GM21423 (cell line): ENCODE results near the gene DBNL.
"Not testable (repeated sequence)": the region's sequence is repeated elsewhere in the genome, so short reads cannot be mapped to it uniquely, and the experiment has no call there.

Experiments
- ATAC-seq: cut with Tn5 transposase; IDR thresholded peaks from one replicate; pipeline ENCODE4 v1.9.1; 2021; ENCODE audit warnings: mild to moderate bottlenecking, moderate library complexity; ENCODE audit not compliant: unreplicated experiment

Gene DBNL

DNA sequence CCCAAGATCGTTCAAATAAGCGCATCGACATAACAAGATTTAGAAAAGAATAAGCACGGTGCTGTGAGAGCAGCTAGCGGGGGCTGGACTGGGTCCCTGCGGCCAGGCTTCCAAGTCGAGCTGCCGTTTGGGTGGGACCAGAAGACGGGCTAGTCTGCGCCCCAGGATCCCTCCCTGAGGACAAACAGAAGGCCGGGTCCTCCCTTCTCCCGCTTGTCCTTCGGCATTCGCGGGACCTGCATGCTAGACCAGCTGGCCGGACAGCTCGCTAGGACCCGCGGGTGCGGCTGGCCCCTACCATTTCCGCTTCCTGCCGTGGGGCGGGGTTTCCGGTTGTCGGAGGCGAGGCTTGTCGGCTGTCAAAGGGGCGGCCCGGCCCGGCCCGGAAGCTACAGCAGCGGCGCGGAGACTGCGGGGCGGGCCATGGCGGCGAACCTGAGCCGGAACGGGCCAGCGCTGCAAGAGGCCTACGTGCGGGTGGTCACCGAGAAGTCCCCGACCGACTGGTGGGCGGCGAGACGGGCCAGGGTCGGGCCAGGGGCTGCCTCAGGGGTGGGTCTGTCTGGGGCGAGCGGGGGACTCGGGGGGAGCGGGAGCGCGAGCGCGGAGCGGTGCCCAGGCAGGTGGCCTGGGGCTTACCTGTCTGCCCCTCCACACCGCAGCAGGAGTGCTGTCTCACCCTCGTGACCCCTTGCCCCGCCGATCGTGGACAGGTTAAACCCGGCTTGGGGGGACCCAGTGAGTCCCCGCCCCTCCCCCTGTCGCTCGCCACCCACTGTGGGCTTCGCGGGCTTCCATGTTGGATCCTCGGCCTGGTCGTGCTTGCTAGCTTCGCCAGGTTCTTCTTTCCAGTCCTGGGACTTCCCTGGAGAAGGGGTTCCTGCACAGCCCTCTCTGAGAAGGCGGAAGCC lies at the start of gene DBNL:
TSS of gene DBNL (plus strand) at position 388 of the 911 bp plus-strand sequence. CDS start at position 424, 36 bp downstream.
- peak; percentile 59 for ATAC-seq

DNA sequence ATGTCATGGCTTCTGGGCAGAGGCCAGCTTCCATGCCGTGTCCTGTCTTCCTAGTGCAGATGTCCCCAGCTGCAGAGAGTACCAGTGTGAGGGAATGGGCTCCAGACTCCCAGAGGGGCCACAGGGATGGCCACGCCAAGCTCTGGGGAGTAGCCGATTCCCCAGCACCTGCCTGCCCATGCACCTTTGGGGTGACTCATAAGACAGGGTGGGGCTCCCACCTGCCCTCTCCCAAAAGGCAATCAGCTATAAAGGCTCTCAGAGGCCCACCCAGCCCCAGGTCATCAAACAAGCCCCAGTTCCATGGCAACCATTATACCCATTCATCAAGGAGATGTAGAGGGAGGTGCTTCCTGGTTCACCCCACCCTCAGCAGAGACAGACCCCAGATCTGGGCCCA lies 47.0 kb upstream of the DBNL start, which contains the start of gene SPDYE1:
TSS of gene SPDYE1 (plus strand) at position 366 of the 400 bp plus-strand sequence. CDS start 2,053 bp downstream, outside the sequence.
- not testable (repeated sequence) for ATAC-seq

DNA sequence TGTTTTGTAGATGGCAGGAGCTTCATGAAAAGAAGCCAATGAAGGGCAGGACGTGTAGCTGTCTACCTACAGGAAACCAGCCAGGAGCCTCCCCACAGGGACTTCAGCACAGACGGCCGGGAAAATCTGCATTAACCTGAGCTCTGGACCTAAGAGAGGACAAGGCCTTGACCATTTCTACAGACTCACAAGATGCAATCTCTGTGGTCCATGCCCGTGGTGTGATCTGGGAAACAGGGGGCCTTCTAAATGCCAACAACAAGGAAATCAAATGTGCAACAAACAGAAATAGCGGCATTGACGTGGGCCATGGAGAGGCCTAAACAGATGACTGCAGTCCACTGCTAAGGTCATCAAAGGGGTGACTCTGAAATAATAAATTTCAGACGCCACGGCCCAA lies 32.4 kb upstream of the DBNL start:
- ATAC-seq = not testable (repeated sequence)

DNA sequence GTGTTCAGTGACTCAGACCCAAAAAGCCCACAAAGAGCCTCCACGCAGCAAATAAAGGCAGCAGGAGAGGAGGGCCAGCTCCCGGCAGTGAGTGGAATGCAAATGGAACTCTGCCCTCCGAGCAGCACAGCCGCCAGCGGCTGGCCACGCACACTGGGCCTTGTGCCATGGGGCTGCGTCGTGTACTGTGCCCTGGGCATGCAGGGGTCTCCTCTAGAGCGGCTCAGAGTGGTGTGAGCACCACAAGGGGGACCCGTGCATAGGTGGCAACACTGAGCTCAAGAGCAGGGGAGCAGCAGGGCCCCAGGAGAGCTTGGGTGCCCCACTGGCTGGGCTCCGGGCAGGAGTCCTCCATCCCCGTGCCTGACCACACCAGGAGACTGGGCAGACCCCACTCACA lies 29.4 kb upstream of the DBNL start:
- not testable (repeated sequence) for ATAC-seq

DNA sequence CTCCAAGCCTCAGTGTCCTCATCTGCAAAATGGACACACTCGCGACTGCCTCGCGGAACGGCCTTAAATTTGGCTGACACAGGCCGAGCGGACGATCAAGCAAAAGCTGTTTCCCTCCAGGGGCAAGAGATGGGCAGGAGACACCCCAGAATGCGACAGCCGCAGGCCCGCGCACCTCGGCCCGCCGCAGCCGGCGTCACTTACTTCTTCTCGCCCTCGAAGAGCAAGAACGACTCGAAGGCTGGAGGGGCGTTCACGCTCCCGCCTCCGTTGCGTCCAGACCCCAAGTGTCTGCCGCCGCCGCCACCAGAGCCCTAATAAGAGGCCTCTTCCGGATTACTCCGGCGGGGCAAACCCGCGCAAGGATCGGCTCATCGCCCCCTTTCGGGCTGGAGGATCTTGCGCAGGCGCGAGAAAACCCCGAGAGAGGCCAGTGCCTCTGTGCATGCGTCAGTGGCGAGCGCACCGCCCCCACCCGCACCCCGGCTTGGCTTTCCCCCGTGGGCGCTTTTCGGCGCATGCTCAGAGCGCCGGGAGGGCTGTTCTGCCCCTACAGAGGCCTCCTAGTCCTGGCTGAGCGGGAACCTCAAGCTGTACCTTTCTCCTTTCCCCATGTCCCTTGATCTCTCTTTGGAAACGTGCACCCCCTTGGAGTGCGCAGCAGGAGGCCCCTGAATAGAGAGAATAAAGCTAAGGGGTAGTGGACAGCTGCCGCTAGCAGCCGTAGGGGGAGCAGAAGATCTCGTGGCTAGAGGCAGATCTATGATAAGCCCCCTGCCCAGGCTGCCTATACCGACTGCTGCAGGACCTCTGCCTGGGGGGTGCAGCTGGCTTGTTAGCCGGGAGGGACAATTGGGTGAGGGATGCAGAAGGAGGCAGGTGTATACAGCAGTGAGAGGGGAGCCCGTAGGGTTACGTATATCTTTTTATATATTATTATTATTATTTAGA lies 25.4 kb upstream of the DBNL start:
- peak; percentile 95 for ATAC-seq

DNA sequence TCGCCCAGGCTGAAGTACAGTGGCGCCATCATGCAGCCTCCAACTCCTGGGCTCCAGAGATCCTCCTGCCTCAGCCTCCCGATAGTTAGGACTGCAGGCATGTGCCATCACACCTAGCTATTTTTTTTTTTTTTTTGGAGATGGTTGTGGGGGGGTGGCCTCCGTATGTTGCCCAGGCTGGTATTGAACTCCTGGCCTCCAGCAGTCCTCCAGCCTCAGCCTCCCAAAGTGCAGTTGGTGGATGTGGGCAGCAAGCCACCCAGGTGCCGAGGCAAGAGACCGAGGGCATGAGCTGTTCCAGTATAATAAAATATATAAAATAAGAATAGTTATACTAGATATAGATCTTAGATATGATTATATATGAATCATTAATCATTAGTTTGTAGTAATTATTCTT lies 24.7 kb upstream of the DBNL start:
- not testable (repeated sequence) for ATAC-seq

DNA sequence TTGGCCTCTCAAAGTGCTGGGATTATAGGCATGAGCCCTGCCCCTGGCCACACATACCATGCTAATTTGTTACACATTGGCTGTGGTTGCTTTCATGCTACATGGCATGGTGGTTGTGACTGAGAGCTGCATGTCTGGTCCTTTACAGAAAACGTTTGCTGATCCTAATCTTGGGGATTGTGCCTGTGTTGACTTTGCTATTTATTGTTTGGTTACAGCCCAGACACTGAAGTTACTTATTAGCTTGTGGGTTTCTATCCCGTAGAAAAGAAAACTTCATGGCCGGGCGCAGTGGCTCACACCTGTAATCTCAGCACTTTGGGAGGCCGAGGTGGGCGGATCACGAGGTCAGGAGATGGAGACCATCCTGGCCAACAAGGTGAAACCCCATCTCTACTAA lies 22.4 kb upstream of the DBNL start:
- not testable (repeated sequence) for ATAC-seq

DNA sequence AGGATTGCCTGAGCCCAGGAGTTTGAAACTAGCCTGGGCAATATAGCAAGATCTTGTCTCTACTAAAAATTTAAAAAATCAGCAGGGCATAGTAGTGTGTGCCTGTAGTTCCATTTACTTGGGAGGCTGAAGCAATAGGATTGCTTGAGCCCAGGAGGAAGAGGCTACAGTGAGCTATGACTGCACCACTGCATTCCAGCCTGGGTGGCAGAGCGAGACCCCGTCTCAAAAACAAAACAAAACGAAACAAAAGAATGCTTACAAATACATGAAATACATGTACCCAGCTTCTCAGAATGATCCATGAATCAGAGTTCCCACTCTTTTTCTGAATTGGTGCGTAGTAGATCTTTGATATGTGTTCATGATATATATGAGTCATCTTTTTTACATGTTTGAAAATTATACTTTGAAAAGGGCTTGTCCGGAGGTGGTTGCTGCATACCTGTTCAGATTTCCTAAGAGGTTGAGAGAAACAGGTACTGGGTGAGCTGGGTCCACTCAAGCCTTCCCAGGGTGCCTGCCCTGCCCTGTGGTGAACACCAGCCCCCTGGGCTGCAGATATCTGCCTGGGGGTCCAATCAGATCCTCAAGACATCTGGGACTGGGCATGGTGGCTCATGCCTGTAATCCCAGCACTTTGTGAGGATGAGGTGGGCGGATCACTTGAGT lies 21.6 kb upstream of the DBNL start:
- not testable (repeated sequence) for ATAC-seq

DNA sequence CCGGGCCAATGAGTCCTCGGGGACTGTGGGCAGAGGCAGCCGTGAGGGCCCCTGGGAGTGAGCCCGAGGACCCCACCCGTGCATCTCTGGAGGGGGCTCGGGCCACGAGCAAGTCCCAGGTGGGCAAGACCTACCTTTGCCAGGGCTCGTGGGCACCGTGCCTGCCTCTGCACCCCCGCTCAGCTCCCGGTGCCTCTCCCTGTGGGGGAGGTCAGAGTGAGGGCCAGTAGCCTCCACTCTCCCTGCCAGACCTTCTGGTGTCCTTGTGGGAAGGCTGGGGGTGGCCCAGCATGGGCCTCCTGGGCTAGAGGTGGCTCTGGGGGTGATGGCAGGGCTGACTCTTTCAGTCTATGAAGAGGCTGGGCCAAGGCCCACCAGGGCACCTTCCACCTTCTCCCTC lies 15.1 kb upstream of the DBNL start:
- not testable (repeated sequence) for ATAC-seq

DNA sequence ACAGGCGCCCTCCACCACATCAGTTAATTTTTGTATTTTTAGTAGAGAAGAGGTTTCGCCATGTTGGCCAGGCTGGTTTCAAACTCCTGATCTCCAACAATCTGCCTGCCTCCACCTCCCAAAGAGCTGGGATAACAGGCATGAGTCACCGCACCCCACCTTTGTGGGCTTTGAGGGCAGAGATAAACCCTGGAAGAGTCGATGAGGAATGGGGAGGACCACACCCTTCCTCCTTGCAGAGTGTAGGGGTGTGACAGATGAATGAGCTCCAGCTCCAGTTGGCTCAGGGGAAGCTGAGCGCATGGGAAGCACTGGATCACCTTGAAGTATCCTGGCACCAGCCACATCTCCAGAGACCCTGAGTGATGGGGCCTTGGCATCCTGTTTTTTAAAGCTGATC lies 14.5 kb upstream of the DBNL start:
- not testable (repeated sequence) for ATAC-seq

DNA sequence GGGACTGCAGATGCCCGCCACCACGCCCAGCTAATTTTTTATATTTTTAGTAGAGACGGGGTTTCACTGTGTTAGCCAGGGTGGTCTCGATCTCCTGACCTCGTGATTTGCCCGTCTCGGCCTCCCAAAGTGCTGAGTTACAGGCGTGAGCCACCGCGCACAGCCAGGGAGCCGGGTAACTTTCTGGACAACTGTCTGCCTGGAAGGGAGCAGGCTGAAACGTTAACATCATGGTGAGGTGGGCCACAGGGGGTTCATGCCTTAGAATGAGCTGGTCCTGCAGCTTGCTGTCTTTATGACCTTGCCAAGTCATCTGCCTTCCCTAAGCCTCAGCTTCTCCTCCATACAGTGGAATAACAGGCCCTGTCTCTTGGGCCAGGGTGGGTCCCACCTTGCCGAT lies 13.2 kb upstream of the DBNL start:
- ATAC-seq = not testable (repeated sequence)

DNA sequence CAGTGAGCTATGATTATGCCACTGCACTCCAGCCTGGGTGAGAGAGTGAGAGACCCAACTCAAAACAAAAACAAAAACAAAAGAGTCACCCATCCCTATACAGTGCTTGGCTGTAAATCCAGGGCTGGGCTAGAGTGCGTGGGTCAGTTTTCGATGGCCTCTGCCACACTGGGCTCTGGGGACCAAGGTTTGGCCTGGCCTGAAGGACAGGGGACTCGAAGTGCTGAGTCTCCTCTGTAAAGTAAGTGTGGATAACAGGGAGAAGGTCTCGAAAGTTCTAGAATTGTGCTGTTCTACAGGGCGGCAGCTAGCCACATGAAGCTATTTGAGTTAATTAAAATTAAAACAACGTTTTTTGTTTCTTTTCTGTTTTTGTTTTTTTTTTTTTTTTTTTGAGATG lies 12.5 kb upstream of the DBNL start:
- not testable (repeated sequence) for ATAC-seq

DNA sequence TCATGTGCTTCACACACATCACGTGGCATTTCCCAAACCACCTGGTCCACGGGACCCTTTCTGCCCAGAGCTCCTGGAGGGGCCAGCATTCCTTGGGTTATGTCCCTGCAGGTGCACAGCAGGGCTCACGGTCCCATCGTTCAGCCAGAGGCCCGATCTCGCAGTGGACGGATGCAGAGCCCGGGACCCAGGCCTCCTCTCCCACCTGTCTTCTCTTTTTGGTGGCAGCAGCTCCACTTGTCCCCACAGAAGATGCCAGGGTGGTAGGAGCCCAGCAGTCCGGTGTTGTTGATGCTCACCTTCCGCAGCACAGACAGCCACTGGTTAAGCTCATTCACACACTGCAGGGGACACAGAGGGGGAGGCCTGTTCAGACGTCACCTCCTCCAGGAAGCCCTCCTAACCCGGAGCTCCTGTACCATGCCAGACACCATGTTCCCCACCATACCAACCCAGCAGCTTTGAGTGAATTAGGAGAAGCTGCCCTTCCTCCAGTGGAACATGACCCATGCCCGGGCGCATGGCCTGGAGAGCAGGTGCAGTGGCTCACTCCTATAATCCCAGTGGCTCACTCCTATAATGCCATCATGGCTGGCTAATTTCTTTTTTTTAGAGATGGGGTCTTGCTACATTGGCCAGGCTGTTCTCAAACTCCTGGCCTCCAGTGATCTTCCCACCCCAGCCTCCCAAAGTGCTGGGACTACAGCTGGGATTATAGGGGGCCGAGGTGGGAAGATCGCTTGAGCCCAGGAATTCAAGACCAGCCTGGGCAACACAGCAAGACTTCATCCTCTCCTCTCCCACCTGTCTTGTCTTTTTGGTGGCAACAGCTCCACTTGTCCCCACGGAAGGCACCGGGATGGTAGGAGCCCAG lies 10.3 kb upstream of the DBNL start:
- not testable (repeated sequence) for ATAC-seq

DNA sequence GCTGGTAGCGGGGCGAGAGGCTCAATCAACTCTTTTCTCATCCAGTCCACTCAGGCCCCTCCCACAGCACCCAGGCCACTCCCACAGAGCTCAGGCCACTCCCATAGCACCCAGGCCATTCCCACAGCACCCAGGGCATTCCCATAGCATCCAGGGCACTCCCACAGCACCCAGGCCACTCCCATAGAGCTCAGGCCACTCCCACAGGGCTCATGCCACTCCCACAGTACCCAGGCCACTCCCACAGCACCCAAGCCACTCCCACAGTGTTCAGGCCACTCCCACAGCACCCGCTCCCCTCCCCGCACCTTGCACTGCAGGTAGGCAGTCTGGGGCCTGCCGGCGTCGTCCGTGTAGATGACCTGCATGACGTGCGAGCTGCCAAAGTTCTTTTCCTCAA lies 8.1 kb upstream of the DBNL start:
- not testable (repeated sequence) for ATAC-seq

DNA sequence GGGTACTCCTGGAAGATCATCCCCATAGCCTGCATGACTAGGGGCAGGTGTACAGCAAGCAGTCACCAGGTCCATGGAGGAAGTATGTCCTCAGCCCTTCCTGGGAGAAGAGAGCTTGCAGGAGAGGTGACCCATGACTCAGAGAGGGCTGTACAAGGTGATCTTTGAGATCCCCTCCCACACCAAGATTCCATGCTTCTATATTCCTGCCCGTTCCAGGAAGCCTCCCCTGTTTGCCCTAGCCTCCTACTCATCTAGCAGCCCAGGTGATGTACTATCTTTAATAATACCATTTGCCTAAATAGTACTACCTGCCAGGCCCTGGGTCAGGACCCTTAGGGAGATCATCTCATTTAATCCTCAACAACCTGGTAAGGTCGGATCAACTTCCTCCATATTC lies 6.6 kb upstream of the DBNL start:
- not testable (repeated sequence) for ATAC-seq

DNA sequence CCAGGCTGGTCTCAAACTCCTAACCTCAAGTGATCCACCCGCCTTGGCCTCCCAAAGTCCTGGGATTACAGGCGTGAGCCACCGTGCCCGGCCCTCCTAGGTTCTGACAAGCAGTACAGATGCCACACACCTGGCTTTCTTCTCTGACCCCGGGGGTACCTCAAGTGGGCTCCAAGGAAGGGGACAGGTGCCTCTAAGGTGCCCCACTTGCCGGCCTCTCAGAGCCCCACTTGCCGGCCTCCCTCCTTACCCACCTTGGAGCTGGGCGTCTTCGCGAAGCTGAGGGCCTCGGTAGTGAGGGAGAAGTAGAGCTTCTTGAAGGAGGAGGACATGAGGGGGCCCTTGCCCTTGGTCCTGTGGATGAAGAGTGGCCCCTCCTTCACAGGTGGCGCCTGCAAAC lies 5.9 kb upstream of the DBNL start:
- not testable (repeated sequence) for ATAC-seq

DNA sequence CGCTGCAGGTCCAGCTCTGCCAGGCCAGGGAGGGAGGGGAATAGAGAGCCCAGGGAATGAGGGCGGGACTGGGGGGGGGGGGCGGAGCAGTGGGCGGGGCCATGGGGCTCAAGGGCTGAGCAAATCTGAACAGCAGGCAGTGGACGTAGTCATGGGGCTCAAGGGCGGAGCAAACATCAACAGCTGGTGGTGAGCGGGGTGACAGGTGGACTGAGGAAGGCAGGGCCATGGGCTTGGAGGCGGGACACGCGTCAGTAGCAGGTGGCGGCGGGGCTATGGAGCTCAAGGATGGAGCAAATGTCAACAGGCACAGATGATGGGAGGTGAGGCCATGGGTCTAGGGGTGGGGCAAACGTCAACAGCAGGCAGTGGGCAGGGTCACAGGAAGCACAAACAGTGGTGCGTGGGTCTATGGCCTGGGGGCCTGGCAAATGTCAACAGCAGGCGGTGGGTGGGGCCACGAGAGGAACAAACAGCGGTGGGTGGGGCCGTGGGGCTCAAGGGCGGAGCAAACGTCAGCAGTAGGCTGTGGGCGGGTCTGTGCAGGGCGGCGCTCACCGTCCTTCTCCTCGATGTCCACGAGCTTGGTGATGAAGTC lies 5.4 kb upstream of the DBNL start:
- ATAC-seq = peak; percentile 63

DNA sequence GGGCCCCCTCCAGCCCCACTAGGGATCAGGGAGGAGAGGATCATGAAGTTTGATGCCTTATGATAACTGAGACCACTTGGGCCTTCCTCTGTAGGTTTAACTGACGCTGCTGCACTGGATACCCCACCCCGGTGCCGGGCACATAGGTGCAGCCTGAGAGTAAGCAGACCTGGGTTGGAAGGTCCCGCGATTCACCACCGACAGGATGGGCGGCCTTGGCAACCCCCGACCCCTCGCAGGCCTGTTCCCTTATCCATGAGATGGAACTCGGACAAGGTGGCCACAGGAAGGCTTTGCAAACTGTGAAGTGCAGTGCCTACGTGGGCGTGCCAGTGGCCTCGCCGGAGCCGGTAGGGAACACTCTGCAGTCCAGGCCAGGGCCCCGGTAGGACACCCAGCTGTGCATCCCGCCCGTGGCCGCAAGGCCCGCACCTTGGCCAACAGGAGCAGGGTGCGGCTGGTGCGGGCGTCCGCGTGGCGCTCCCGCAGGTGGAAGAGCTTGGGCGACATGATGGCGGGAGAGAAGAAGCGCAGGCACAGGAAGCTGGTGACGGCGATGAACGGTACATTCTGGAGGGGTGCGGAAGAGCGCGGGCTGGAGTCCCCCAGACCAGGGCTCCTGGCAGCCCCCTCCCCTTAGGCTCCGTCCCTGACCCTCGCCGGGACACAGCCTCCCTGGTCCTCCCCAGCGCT lies 4.6 kb upstream of the DBNL start:
- peak; percentile 5 for ATAC-seq

DNA sequence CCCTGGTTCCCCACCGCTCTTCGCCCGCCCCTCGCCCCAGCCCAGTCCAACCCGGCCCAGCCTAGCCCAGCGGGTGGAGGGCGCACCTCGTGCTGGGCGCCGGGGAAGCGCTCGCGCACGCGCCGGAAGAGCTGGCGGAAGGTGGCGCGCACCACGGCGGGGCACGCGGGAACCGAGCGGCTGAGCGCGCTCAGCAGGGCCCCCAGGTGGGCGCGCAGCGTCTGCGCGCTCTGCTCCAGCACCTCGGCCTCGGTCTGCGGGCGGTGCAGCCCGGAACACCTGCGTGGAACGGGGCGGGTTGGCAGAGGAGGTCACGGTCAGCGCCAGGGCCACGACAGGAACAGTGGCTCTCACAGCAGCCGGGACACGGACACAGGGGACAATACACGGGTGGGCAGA lies 4.0 kb upstream of the DBNL start:
- ATAC-seq = peak; percentile 48
